Duodenal mucosa (tissue), 2 donors: Measurements from ENCODE around the gene PCID2.

Source experiments
- H3K27ac ChIP-seq: one replicate; pipeline ENCODE4 v1.7.0; 2013; ENCODE audit warnings: low read depth, low read length
- H3K27me3 ChIP-seq, 2 donors: one replicate each; pipeline ENCODE4 v1.7.0; 2013; ENCODE audit warnings: low read length in 2 of 2, control low read depth in 1 of 2; ENCODE audit not compliant: insufficient read depth in 2 of 2, control insufficient read depth in 1 of 2
- H3K36me3 ChIP-seq, 2 donors: one replicate each; pipeline ENCODE4 v1.7.0; 2013; ENCODE audit warnings: low read length in 2 of 2, control low read depth in 1 of 2; ENCODE audit not compliant: insufficient read depth in 2 of 2, control insufficient read depth in 1 of 2
- H3K4me1 ChIP-seq, 2 donors: one replicate each; pipeline ENCODE4 v1.7.0; 2013; ENCODE audit warnings: low read length in 2 of 2, control low read depth in 1 of 2; ENCODE audit not compliant: insufficient read depth in 2 of 2, control insufficient read depth in 1 of 2
- H3K4me3 ChIP-seq, 2 donors: one replicate each; pipeline ENCODE4 v1.7.0; 2013; ENCODE audit warnings: low read length in 2 of 2, low read depth in 1 of 2
- H3K9ac ChIP-seq, 2 donors: one replicate each; pipeline ENCODE4 v1.7.0; 2013; ENCODE audit warnings: low read length in 2 of 2, low read depth in 1 of 2
- H3K9me3 ChIP-seq, 2 donors: one replicate each; pipeline ENCODE4 v1.7.0; 2013; ENCODE audit warnings: low read length in 2 of 2, control low read depth in 1 of 2; ENCODE audit not compliant: control insufficient read depth in 1 of 2

The PCID2 gene

DNA sequence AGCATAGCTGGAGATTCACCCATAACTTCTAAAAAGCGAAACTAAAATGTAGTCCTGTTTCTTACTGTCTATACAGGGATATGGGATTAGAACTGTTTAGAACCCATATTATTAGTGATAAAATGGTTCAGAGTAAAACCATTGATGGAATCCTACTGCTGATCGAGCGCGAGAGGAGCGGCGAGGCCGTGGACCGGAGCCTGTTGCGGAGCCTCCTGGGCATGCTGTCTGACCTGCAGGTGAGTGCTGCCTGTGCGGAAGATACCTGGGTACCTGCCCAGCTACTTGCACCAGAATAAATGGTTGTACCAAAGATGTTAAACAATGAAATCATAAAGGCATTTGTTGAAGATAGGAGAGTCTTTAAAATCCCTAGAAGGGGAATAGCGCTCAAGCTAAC lies 24.6 kb upstream of the PCID2 start:
- no peaks in the 10 kb centered on the region for H3K4me1 ChIP-seq
- H3K9me3 ChIP-seq = no peaks in the 10 kb centered on the region

GRCh38 chr13:113232208-113233003 lies 23.9 kb upstream of the PCID2 start:
- H3K9ac ChIP-seq = no peak overlapping the region
- no peak overlapping the region for H3K27ac ChIP-seq
- H3K36me3 ChIP-seq = peaks cover 28 to 76% of the 10 kb centered on the region in 2 donors
- H3K4me3 ChIP-seq = no peak overlapping the region
- H3K4me1 ChIP-seq = no peaks in the 10 kb centered on the region
- no peaks in the 10 kb centered on the region for H3K9me3 ChIP-seq
- no peaks in the 10 kb centered on the region for H3K27me3 ChIP-seq

More for the DNA sequence above, 24.6 kb upstream of the PCID2 start:
- no peak overlapping the region for H3K27ac ChIP-seq
- H3K27me3 ChIP-seq = no peaks in the 10 kb centered on the region
- H3K36me3 ChIP-seq = peaks cover 25 to 75% of the 10 kb centered on the region in 2 donors
- H3K9ac ChIP-seq = no peak overlapping the region
- H3K4me3 ChIP-seq = no peak overlapping the region

- H3K36me3 ChIP-seq = peaks cover 22 to 78% of the 10 kb centered on the region in 2 donors
- H3K4me3 ChIP-seq = no peak overlapping the region
- H3K27ac ChIP-seq = no peak overlapping the region
- no peaks in the 10 kb centered on the region for H3K4me1 ChIP-seq
- H3K27me3 ChIP-seq = no peaks in the 10 kb centered on the region
- no peaks in the 10 kb centered on the region for H3K9me3 ChIP-seq
- no peak overlapping the region for H3K9ac ChIP-seq
Measured at GRCh38 chr13:113231306-113232207, 23.1 kb upstream of the PCID2 start.

- Histone ChIP-seq H3K4me1 (no peaks in the 10 kb centered on the region), H3K4me3 (no peak overlapping the region), H3K27me3 (no peaks in the 10 kb centered on the region), H3K9ac (no peak overlapping the region), H3K36me3 (peaks cover 32 to 80% of the 10 kb centered on the region in 2 donors), H3K9me3 (no peaks in the 10 kb centered on the region), H3K27ac (no peak overlapping the region)
Measured at GRCh38 chr13:113229791-113230190, 21.3 kb upstream of the PCID2 start.

DNA sequence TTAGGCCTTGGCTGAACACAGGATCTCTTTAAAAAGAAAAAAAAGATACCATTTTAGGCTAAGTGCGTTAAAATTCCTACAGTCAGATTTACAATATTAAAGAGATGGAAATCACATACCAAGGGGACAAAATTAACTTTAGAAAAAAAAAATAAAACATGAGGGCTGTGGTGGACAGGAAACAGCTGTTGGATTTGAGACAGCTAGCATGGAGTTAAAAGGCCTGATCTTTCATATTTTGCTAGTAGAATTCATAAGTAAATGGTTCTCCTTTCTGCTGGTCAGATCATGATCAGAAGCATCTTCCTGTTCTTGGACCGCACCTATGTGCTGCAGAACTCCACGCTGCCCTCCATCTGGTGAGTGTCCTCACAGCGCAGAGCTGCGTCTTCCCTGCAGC lies 20.7 kb upstream of the PCID2 start:
- H3K36me3 ChIP-seq = peaks cover 28 to 81% of the 10 kb centered on the region in 2 donors
- H3K9ac ChIP-seq = no peak overlapping the region
- H3K4me1 ChIP-seq = no peaks in the 10 kb centered on the region
- no peak overlapping the region for H3K27ac ChIP-seq
- H3K4me3 ChIP-seq = no peak overlapping the region
- H3K27me3 ChIP-seq = no peaks in the 10 kb centered on the region
- H3K9me3 ChIP-seq = no peaks in the 10 kb centered on the region

- H3K4me3 ChIP-seq = no peak overlapping the region
- H3K9me3 ChIP-seq = no peaks in the 10 kb centered on the region
- no peak overlapping the region for H3K27ac ChIP-seq
- H3K9ac ChIP-seq = no peak overlapping the region
- H3K36me3 ChIP-seq = peaks cover 26 to 81% of the 10 kb centered on the region in 2 donors
- no peaks in the 10 kb centered on the region for H3K4me1 ChIP-seq
- H3K27me3 ChIP-seq = no peaks in the 10 kb centered on the region
Measured at GRCh38 chr13:113226873-113227450, 18.5 kb upstream of the PCID2 start.

DNA sequence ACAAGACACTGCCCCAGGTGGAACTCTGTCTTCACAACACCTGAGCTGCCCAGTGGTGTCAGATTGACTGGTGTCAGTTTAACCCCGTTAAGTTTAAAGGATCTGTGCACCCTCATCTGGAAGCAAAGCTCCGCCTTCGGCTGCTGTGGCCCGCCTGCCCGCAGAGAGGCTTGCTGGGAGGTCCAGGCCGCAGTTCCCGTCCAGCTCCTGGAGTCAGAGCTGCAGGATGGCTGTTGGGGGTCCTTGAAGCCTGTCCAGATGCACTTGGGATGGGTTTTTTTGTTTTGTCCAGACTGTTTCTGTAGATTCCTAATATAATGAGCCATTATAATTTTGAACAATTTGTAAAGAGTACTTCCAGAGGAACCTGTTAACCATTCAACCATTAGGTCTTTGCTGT lies 17.0 kb upstream of the PCID2 start:
- no peaks in the 10 kb centered on the region for H3K27me3 ChIP-seq
- H3K9ac ChIP-seq = no peak overlapping the region
- H3K4me1 ChIP-seq = peaks cover 3 to 5% of the 10 kb centered on the region in 2 donors
- peaks cover 30 to 85% of the 10 kb centered on the region in 2 donors for H3K36me3 ChIP-seq
- no peak overlapping the region for H3K4me3 ChIP-seq
- H3K9me3 ChIP-seq = no peaks in the 10 kb centered on the region
- H3K27ac ChIP-seq = no peak overlapping the region

DNA sequence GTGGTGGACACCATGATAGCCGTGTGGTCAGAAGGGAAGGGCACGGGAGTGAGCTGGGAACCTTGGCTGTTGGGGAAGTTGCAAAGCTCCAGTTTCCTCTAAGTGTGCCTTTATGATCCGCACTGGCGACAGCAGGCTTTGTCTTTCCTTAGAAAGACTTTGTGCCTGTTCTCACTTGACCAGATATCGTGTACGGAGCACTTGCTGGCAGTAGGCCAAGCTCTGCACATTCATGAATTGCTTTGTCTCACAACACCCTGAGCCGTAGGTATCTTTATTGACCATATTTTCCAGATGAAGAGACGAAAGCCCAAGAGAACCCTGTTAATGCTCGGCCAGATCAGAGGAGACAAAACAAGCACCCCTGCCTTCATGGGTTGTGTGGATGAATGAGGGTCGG lies 16.0 kb upstream of the PCID2 start:
- H3K4me3 ChIP-seq = no peak overlapping the region
- peaks cover 26 to 83% of the 10 kb centered on the region in 2 donors for H3K36me3 ChIP-seq
- H3K27me3 ChIP-seq = no peaks in the 10 kb centered on the region
- no peaks in the 10 kb centered on the region for H3K9me3 ChIP-seq
- no peak overlapping the region for H3K9ac ChIP-seq
- peaks cover 13 to 14% of the 10 kb centered on the region in 2 donors for H3K4me1 ChIP-seq
- no peak overlapping the region for H3K27ac ChIP-seq

- H3K27ac ChIP-seq = no peak overlapping the region
- no peaks in the 10 kb centered on the region for H3K9me3 ChIP-seq
- H3K36me3 ChIP-seq = peaks cover 23 to 77% of the 10 kb centered on the region in 2 donors
- H3K27me3 ChIP-seq = no peaks in the 10 kb centered on the region
- no peak overlapping the region for H3K9ac ChIP-seq
- peaks cover 14 to 17% of the 10 kb centered on the region in 2 donors for H3K4me1 ChIP-seq
- no peak overlapping the region for H3K4me3 ChIP-seq
Measured at GRCh38 chr13:113223070-113223469, 14.6 kb upstream of the PCID2 start.

- no peak overlapping the region for H3K4me3 ChIP-seq
- no peak overlapping the region for H3K9ac ChIP-seq
- H3K9me3 ChIP-seq = no peaks in the 10 kb centered on the region
- peaks cover 22 to 27% of the 10 kb centered on the region in 2 donors for H3K4me1 ChIP-seq
- H3K27ac ChIP-seq = no peak overlapping the region
- H3K36me3 ChIP-seq = peaks cover 17 to 58% of the 10 kb centered on the region in 2 donors
- H3K27me3 ChIP-seq = no peaks in the 10 kb centered on the region
Measured at GRCh38 chr13:113220877-113221276, 12.4 kb upstream of the PCID2 start.
